ENCODE data around the gene PTK6. TPM values are rescaled to one million over a fixed set of nuclear protein-coding genes. Genes with fewer than 3 reads are reported as not detected.

The PTK6 gene
- total RNA-seq, 2 experiments from 2014 or later, result 0.19 to 0.22 TPM

- TF ChIP-seq, protein P1, sequence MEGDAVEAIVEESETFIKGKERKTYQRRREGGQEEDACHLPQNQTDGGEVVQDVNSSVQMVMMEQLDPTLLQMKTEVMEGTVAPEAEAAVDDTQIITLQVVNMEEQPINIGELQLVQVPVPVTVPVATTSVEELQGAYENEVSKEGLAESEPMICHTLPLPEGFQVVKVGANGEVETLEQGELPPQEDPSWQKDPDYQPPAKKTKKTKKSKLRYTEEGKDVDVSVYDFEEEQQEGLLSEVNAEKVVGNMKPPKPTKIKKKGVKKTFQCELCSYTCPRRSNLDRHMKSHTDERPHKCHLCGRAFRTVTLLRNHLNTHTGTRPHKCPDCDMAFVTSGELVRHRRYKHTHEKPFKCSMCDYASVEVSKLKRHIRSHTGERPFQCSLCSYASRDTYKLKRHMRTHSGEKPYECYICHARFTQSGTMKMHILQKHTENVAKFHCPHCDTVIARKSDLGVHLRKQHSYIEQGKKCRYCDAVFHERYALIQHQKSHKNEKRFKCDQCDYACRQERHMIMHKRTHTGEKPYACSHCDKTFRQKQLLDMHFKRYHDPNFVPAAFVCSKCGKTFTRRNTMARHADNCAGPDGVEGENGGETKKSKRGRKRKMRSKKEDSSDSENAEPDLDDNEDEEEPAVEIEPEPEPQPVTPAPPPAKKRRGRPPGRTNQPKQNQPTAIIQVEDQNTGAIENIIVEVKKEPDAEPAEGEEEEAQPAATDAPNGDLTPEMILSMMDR (IDR thresholded peaks at IDR 0.05), result peak; percentile 36
- H3K4me3 Mint-ChIP-seq, result peak overlapping the region; percentile 83
- H3K27me3 Mint-ChIP-seq, result no peaks in the 10 kb centered on the region
- ChIA-PET CTCF (interaction anchor here (1.0 to 2.4 kb wide), 5 partner anchors 18 to 518 kb away, joined by 3 to 18 read pairs (median 4); partner anchors contain the start of gene PTK6), POLR2A (interaction anchor here (0.6 to 4.0 kb wide), 16 partner anchors 10 to 736 kb away, joined by 3 to 71 read pairs (median 8); partner anchors contain the start of genes LKAAEAR1, PCMTD2, PRPF6 and PTK6)
- H3K36me3 ChIP-seq (ENCODE audit: insufficient read depth, low read length), result peaks cover 23% of the 10 kb centered on the region
- H3K9me3 ChIP-seq (ENCODE audit: control insufficient read depth in 1 of 2, insufficient read depth in 1 of 2, low read length in 2 of 2), result peaks cover 0 to 13% of the 10 kb centered on the region in 2 experiments
- H3K27ac ChIP-seq (ENCODE audit: low read depth in 1 of 2, low read length in 2 of 2), result peak overlapping the region in 1 of 2 donors; percentile 35
- peak; percentile 43 to 81 (median 64) for DNase-seq
- peak overlapping the region; percentile 64 for H3K4me3 ChIP-seq (ENCODE audit: low read length)
- intact Hi-C loops (cut with DNase I, micrococcal nuclease), result loop anchor here (1.0 to 5.0 kb wide), 4 partner anchors 17 to 132 kb away; partner anchors contain the start of genes PTK6 (in 1 of the 2) and STMN3 (in 1 of the 2)
- H3K9me3 Mint-ChIP-seq, result peaks cover 3% of the 10 kb centered on the region
- H3K4me1 Mint-ChIP-seq (ENCODE audit: low read depth), result peaks cover 13% of the 10 kb centered on the region
- H3K4me1 ChIP-seq (ENCODE audit: insufficient read depth, low read length), result peaks cover 29% of the 10 kb centered on the region
- peaks cover 26% of the 10 kb centered on the region for H3K36me3 Mint-ChIP-seq (ENCODE audit: low read depth)
- H3K27me3 ChIP-seq (ENCODE audit: control insufficient read depth in 1 of 2, insufficient read depth in 2 of 2, low read length in 2 of 2), result no peaks in the 10 kb centered on the region
- peak; percentile 37 for ATAC-seq (ENCODE audit: poor library complexity)
- H3K27ac Mint-ChIP-seq, result peak overlapping the region; percentile 69
Observed at GRCh38 chr20:63519668-63520503, 17.3 kb downstream of the PTK6 start.

GRCh38 chr20:63518946-63519667 is 18.1 kb downstream of the PTK6 start:
- intact Hi-C loops (cut with DNase I, micrococcal nuclease), result loop anchor here (1.0 kb wide), 1 partner anchor 23 kb away; no protein-coding TSS in a partner anchor
- Mint-ChIP-seq H3K36me3 (ENCODE audit: low read depth) (peaks cover 19% of the 10 kb centered on the region), H3K27me3 (no peaks in the 10 kb centered on the region), H3K4me3 (peak overlapping the region; percentile 83), H3K4me1 (ENCODE audit: low read depth) (peaks cover 13% of the 10 kb centered on the region), H3K9me3 (peaks cover 3% of the 10 kb centered on the region), H3K27ac (peak overlapping the region; percentile 69)
- Histone ChIP-seq H3K4me3 (ENCODE audit: low read length) (peak overlapping the region; percentile 64), H3K4me1 (ENCODE audit: insufficient read depth, low read length) (peaks cover 29% of the 10 kb centered on the region), H3K27ac (ENCODE audit: low read depth in 1 of 2, low read length in 2 of 2) (no peak overlapping the region), H3K27me3 (ENCODE audit: control insufficient read depth in 1 of 2, insufficient read depth in 2 of 2, low read length in 2 of 2) (no peaks in the 10 kb centered on the region), H3K9me3 (ENCODE audit: control insufficient read depth in 1 of 2, insufficient read depth in 1 of 2, low read length in 2 of 2) (peaks cover 0 to 19% of the 10 kb centered on the region in 2 experiments), H3K36me3 (ENCODE audit: insufficient read depth, low read length) (peaks cover 23% of the 10 kb centered on the region)
- TF ChIP-seq, protein P1 (IDR thresholded peaks at IDR 0.05), result no peak
- DNase-seq (peak in 3 of 14 experiments; percentile 2 to 46 (median 6)), ATAC-seq (ENCODE audit: poor library complexity) (no peak)
- ChIA-PET CTCF (interaction anchor here (1.2 to 2.4 kb wide), 2 partner anchors 18 to 23 kb away, joined by 4 to 18 read pairs; partner anchors contain the start of gene PTK6), POLR2A (interaction anchor here (3.0 kb wide), 1 partner anchor 461 kb away, joined by 7 read pairs; the partner anchor contains the start of genes PRPF6 and SAMD10)

DNA sequence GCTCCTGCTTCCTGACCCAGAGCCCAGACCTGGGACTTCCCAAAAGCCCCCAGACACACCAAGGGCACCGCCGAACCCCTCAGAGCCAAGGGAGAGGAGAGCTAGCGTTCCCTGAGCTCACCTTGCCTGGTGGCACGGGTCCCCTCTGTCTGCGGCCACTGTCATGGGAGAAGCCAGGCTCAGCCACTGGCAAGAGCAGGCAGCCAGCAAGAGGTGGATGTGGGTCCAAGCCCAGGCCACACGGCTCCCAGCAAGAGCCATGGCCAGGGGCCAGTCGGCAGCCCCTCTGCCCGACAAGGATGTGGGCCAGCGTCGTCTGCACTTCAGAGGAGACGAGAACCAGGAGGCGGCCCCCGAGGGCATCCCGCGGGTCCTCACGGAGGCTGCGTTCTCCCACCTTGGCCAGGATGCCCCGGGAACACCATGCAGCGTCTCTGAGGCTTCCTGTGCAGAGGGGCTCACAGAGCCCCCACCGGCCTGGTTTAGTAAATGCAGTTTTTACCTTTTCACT is 18.8 kb downstream of the PTK6 start:
- Histone ChIP-seq H3K36me3 (ENCODE audit: insufficient read depth, low read length) (peaks cover 18% of the 10 kb centered on the region), H3K9me3 (ENCODE audit: control insufficient read depth in 1 of 2, insufficient read depth in 1 of 2, low read length in 2 of 2) (peaks cover 0 to 12% of the 10 kb centered on the region in 2 experiments), H3K4me3 (ENCODE audit: low read length) (no peak overlapping the region), H3K27me3 (ENCODE audit: control insufficient read depth in 1 of 2, insufficient read depth in 2 of 2, low read length in 2 of 2) (no peaks in the 10 kb centered on the region), H3K4me1 (ENCODE audit: insufficient read depth, low read length) (peaks cover 29% of the 10 kb centered on the region), H3K27ac (ENCODE audit: low read depth in 1 of 2, low read length in 2 of 2) (no peak overlapping the region)
- Mint-ChIP-seq H3K4me1 (ENCODE audit: low read depth) (peaks cover 13% of the 10 kb centered on the region), H3K27ac (no peak overlapping the region), H3K27me3 (peaks cover 2% of the 10 kb centered on the region), H3K36me3 (ENCODE audit: low read depth) (peaks cover 12% of the 10 kb centered on the region), H3K9me3 (peaks cover 1% of the 10 kb centered on the region), H3K4me3 (peak overlapping the region; percentile 88)
- POLR2A ChIA-PET, result no interaction called here
- TF ChIP-seq, protein P1 (IDR thresholded peaks at IDR 0.05), result no peak
- peak in 3 of 14 experiments; percentile 1 to 34 (median 3) for DNase-seq
- intact Hi-C loops (cut with DNase I, micrococcal nuclease), result no loop called here
- CTCF ChIA-PET, result interaction anchor here (1.2 to 1.3 kb wide), 2 partner anchors 21 to 22 kb away, joined by 4 read pairs; no protein-coding TSS in a partner anchor
- ATAC-seq (ENCODE audit: poor library complexity), result no peak

All from CD4-positive, alpha-beta T cell (primary cell).